Keratinocyte (primary cell): ENCODE measurements around the gene HIPK1. TPM values are rescaled to one million over a fixed set of nuclear protein-coding genes. Genes with fewer than 3 reads are reported as not detected.

ENCODE experiments used
- DNase-seq: peaks from one replicate; pipeline ENCODE4 v3.0.0-alpha.2; 2011; ENCODE audit warnings: low read depth, missing footprints, low spot score
- FAIRE-seq: peaks from 2 replicates; lab custom pipeline; 2011; peaks lifted over from hg19 to GRCh38; lab: Jason Lieb, UNC
- H2AFZ ChIP-seq: 2 replicates; pipeline ENCODE4 v1.6.0; 2012; ENCODE audit warnings: low read length, control low read depth, inconsistent platforms; ENCODE audit not compliant: control insufficient read depth
- H3K27ac ChIP-seq: 2 replicates; pipeline ENCODE4 v1.5.1; 2011; ENCODE audit warnings: low read length; ENCODE audit not compliant: control insufficient read depth, insufficient read depth
- H3K27me3 ChIP-seq: 3 replicates; pipeline ENCODE4 v1.6.0; 2011; ENCODE audit warnings: low read length; ENCODE audit not compliant: control insufficient read depth, insufficient read depth; ENCODE audit errors: extremely low read depth
- H3K36me3 ChIP-seq, 2 experiments: 2 replicates in 1 of 2; 3 replicates in 1 of 2; pipeline ENCODE4 v1.5.1; 2011; ENCODE audit warnings: low read length in 2 of 2, mild to moderate bottlenecking in 1 of 2; ENCODE audit not compliant: control insufficient read depth in 2 of 2, insufficient read depth in 2 of 2; ENCODE audit errors: extremely low read depth in 1 of 2
- H3K4me1 ChIP-seq: 3 replicates; pipeline ENCODE4 v1.5.1; 2011; ENCODE audit warnings: low read length; ENCODE audit not compliant: control insufficient read depth, insufficient read depth; ENCODE audit errors: extremely low read depth
- H3K4me2 ChIP-seq: 3 replicates; pipeline ENCODE4 v1.6.0; 2011; ENCODE audit warnings: low read depth, low read length; ENCODE audit not compliant: control insufficient read depth, insufficient read depth; ENCODE audit errors: extremely low read depth
- H3K4me3 ChIP-seq, 3 experiments: fragments of 200-600 bp in 1 of 3; sonication (generic) in 1 of 3; 2 replicates in 2 of 3; 3 replicates in 1 of 3; pipeline ENCODE4 v1.5.1; 2011 to 2016; ENCODE audit warnings: low read length in 3 of 3, mild to moderate bottlenecking in 3 of 3, control low read depth in 2 of 3, inconsistent platforms in 1 of 3, low read depth in 1 of 3, mixed read lengths in 1 of 3, mixed run types in 1 of 3, moderate library complexity in 1 of 3; ENCODE audit not compliant: control insufficient read depth in 2 of 3, insufficient read depth in 2 of 3; ENCODE audit errors: extremely low read depth in 1 of 3
- H3K79me2 ChIP-seq: 2 replicates; pipeline ENCODE4 v1.6.0; 2012; ENCODE audit warnings: low read length; ENCODE audit not compliant: control insufficient read depth, insufficient read depth
- H3K9ac ChIP-seq: 3 replicates; pipeline ENCODE4 v1.6.0; 2011; ENCODE audit warnings: low read length; ENCODE audit not compliant: control insufficient read depth, insufficient read depth; ENCODE audit errors: extremely low read depth
- H3K9me1 ChIP-seq: 3 replicates; pipeline ENCODE4 v1.6.0; 2011; ENCODE audit warnings: low read length; ENCODE audit not compliant: control insufficient read depth, insufficient read depth; ENCODE audit errors: extremely low read depth
- H3K9me3 ChIP-seq: 2 replicates; pipeline ENCODE4 v1.5.1; 2012; ENCODE audit warnings: low read depth, low read length; ENCODE audit not compliant: control insufficient read depth
- H4K20me1 ChIP-seq: 3 replicates; pipeline ENCODE4 v1.6.0; 2011; ENCODE audit warnings: low read length; ENCODE audit not compliant: control insufficient read depth, insufficient read depth; ENCODE audit errors: extremely low read depth
- CTCF ChIP-seq, 3 experiments: IDR thresholded peaks in 1 of 3; conservative IDR thresholded peaks in 1 of 3; optimal IDR thresholded peaks in 1 of 3; 2 replicates in 2 of 3; 3 replicates in 1 of 3; pipeline versions ENCODE3 to v1.5.1; 2011; ENCODE audit warnings: low read length in 3 of 3, mild to moderate bottlenecking in 3 of 3, moderate library complexity in 2 of 3, control low read depth in 1 of 3, inconsistent platforms in 1 of 3; ENCODE audit not compliant: insufficient read depth in 2 of 3; ENCODE audit errors: extremely low read depth in 1 of 3
- EZH2 ChIP-seq: IDR thresholded peaks from one replicate; pipeline ENCODE4 v1.6.1; 2012; ENCODE audit warnings: inconsistent platforms, mild to moderate bottlenecking, low read length, moderate library complexity
- dilution Hi-C: fragments of 300-500 bp; cut with MboI; formaldehyde crosslinking; loops from one replicate; pipeline ENCODE4 v1.7.0; 2020; ENCODE audit warnings: low sequenced_read_pairs; ENCODE audit not compliant: extremely low pct_ligation_motif_present
- polyA plus RNA-seq, 5 experiments: library from polyadenylated mRNA; depleted of rRNA in 3 of 5; stranded (reverse) in 3 of 5; stranded (forward) in 1 of 5; unstranded in 1 of 5; fragments of >200 nt; gene quantifications; 1 replicate in 1 of 5; 2 replicates in 3 of 5; 3 replicates in 1 of 5; pipeline versions ENCODE4 v1.2.1 to v1.2.3, GENCODE V29; 2011 to 2012; ENCODE audit warnings: missing spikeins in 2 of 5, low read depth in 1 of 5, low replicate concordance in 1 of 5

The HIPK1 gene
- polyA plus RNA-seq, 1 donor (not counting 4 experiments of a cell fraction or from before 2014, with no cell fraction given): 19.9 TPM

DNA sequence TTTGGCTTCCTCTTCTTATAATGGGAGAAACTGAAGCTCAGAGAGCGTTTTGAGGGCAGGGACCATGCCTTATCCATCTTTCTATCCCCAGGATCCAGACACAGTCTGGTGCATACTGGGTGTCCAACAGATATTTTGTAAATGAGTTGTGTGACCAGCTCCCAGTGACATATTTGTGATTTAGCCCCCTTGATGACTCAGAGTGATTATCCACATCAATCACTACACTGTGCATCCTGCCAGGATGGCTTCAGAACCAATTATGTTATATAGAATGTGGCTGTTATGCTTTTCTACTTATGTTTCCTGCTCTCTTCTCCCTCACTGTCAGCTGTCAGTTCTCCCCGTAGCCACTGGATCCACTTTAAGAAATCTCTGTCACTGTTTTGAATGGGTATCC lies 61.4 kb downstream of the HIPK1 start:
- Histone ChIP-seq H3K9ac (no peak overlapping the region), H2AFZ (no peak overlapping the region), H4K20me1 (no peaks in the 10 kb centered on the region), H3K4me1 (no peaks in the 10 kb centered on the region), H3K4me2 (no peak overlapping the region), H3K79me2 (no peaks in the 10 kb centered on the region), H3K36me3 (no peaks in the 10 kb centered on the region), H3K9me1 (no peaks in the 10 kb centered on the region), H3K27ac (no peak overlapping the region), H3K27me3 (no peaks in the 10 kb centered on the region), H3K9me3 (peaks cover 2% of the 10 kb centered on the region), H3K4me3 (no peak overlapping the region)
- no peak for DNase-seq
- no peak for FAIRE-seq
- dilution Hi-C loops: no loop called here
- TF ChIP-seq EZH2: no peak
- TF ChIP-seq CTCF (optimal IDR thresholded peaks at IDR 0.05 in 1 of 3, IDR thresholded peaks at IDR 0.05 in 1 of 3, conservative IDR thresholded peaks at IDR 0.05 in 1 of 3; ENCODE audit: extremely low read depth in 1 of 3, insufficient read depth in 2 of 3, low read length in 3 of 3): no peak

DNA sequence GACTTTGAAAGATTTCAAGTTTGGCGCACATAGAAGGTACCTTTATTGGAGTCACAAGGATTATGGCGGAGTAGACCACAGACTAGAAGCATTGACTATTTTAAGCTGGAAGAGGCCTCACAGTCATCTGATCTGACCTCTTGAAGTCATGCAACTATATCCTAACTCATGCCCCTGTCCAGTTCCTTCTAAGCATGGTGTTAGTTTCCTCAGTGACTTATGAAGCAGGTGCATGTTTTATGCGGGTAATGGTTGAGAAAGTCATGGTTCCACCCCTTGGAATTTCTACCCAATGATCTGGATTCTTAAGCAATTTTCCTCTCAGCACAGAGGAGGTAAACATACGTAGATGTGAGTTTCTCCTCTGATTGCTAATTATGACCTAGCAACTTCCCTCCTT lies 61.8 kb downstream of the HIPK1 start:
- Histone ChIP-seq H3K9me3 (peaks cover 4% of the 10 kb centered on the region), H2AFZ (no peak overlapping the region), H3K9ac (no peak overlapping the region), H3K4me3 (no peak overlapping the region), H3K4me2 (no peak overlapping the region), H3K36me3 (no peaks in the 10 kb centered on the region), H4K20me1 (no peaks in the 10 kb centered on the region), H3K27ac (no peak overlapping the region), H3K9me1 (no peaks in the 10 kb centered on the region), H3K79me2 (no peaks in the 10 kb centered on the region), H3K4me1 (no peaks in the 10 kb centered on the region), H3K27me3 (no peaks in the 10 kb centered on the region)
- FAIRE-seq (no peak), DNase-seq (no peak)
- TF ChIP-seq CTCF (optimal IDR thresholded peaks at IDR 0.05 in 1 of 3, IDR thresholded peaks at IDR 0.05 in 1 of 3, conservative IDR thresholded peaks at IDR 0.05 in 1 of 3; ENCODE audit: extremely low read depth in 1 of 3, insufficient read depth in 2 of 3, low read length in 3 of 3) (no peak), EZH2 (no peak)
- dilution Hi-C loops: no loop called here
